ENCODE measurements around the gene UBE4B.
"Not testable (repeated sequence)": the region's sequence is repeated elsewhere in the genome, so short reads cannot be mapped to it uniquely, and the experiment has no call there.

Gene UBE4B

GRCh38 chr1:10213186-10213705 is 180.5 kb downstream of the UBE4B start:
- no peak for DNase-seq

GRCh38 chr1:10216090-10216749 is 183.5 kb downstream of the UBE4B start:
- DNase-seq = no peak

GRCh38 chr1:10217748-10218441 is 185.1 kb downstream of the UBE4B start:
- no peak for DNase-seq

- no peak for DNase-seq
Measured at GRCh38 chr1:10220200-10220599, 187.4 kb downstream of the UBE4B start.

GRCh38 chr1:10220657-10221056 is 187.9 kb downstream of the UBE4B start:
- not testable (repeated sequence) for DNase-seq

- DNase-seq = no peak
Measured at GRCh38 chr1:10225573-10225972, 192.8 kb downstream of the UBE4B start.

- no peak for DNase-seq
Measured at GRCh38 chr1:10228528-10228927, 195.8 kb downstream of the UBE4B start.

GRCh38 chr1:10229903-10230302 is 197.1 kb downstream of the UBE4B start:
- no peak for DNase-seq

Measured in stimulated activated CD8-positive, alpha-beta memory T cell treated with anti-CD3 and anti-CD28 coated beads, Interleukin-4, amount 100 ng/mL, for 48 hours (primary cell).